ENCODE measurements around the gene AHRR. TPM values are rescaled to one million over a fixed set of nuclear protein-coding genes. Genes with fewer than 3 reads are reported as not detected.

Gene AHRR
- total and polyA plus RNA-seq, 2 experiments from 2014 or later: 0.27 to 1.8 TPM

- H3F3A ChIP-seq (replicated peaks; ENCODE audit: low read depth): no peaks in the 10 kb centered on the region
- H2AFZ ChIP-seq: no peak overlapping the region
- H3K9me3 Mint-ChIP-seq: no peaks in the 10 kb centered on the region
- H3K4me1 ChIP-seq (ENCODE audit: insufficient read depth): no peaks in the 10 kb centered on the region
- H3K27ac Mint-ChIP-seq: no peak overlapping the region
- no peak overlapping the region for H3K4me3 Mint-ChIP-seq
- H3K4me1 Mint-ChIP-seq: peaks cover 6% of the 10 kb centered on the region; the same call in 2 of the 3 replicates
- DNase-seq (ENCODE audit: low spot score) (no peak), ATAC-seq (no peak)
- no peaks in the 10 kb centered on the region for H3K79me2 ChIP-seq (replicated peaks; ENCODE audit: insufficient read depth)
- no peaks in the 10 kb centered on the region for H3K36me3 ChIP-seq (ENCODE audit: insufficient read depth)
- no peak overlapping the region for H3K27ac ChIP-seq (ENCODE audit: low read depth)
- TF ChIP-seq ZNF331 (CRISPR knock-in tag; IDR thresholded peaks at IDR 0.05; ENCODE audit: low read depth): no peak
- no peak for TF ChIP-seq JUNB (IDR thresholded peaks at IDR 0.05; ENCODE audit: unreplicated experiment)
- TF ChIP-seq ZNF462 (CRISPR knock-in tag; IDR thresholded peaks at IDR 0.05): no peak
- no peak for TF ChIP-seq STAT1 (IDR thresholded peaks at IDR 0.05; ENCODE audit: unreplicated experiment)
- TF ChIP-seq CREB1 (CRISPR knock-in tag; IDR thresholded peaks at IDR 0.05; ENCODE audit: low read depth): no peak
- TF ChIP-seq NANOG (IDR thresholded peaks at IDR 0.05; ENCODE audit: borderline replicate concordance): no peak
- TF ChIP-seq REST (IDR thresholded peaks at IDR 0.05; ENCODE audit: unreplicated experiment): no peak
- no peak for TF ChIP-seq CTCF (conservative IDR thresholded peaks at IDR 0.05; ENCODE audit: low read depth in 2 of 2)
- no peak for TF ChIP-seq ZNF114 (CRISPR knock-in tag; IDR thresholded peaks at IDR 0.05)
- no peak for TF ChIP-seq POLR2AphosphoS5 (IDR thresholded peaks at IDR 0.05; ENCODE audit: low read depth)
- TF ChIP-seq EZH2phosphoT487 (IDR thresholded peaks at IDR 0.05; ENCODE audit: unreplicated experiment): no peak
- no peak for TF ChIP-seq EZH2 (IDR thresholded peaks at IDR 0.05; ENCODE audit: low read depth, unreplicated experiment)
- no peak for TF ChIP-seq ETS1 (IDR thresholded peaks at IDR 0.05)
- no peaks in the 10 kb centered on the region for H4K20me1 ChIP-seq (replicated peaks; ENCODE audit: insufficient read depth)
- no peaks in the 10 kb centered on the region for H3K36me3 Mint-ChIP-seq (ENCODE audit: low read depth)
- no peaks in the 10 kb centered on the region for H3K9me2 ChIP-seq (ENCODE audit: insufficient read depth)
- H3K27me3 Mint-ChIP-seq (ENCODE audit: insufficient read depth, low read depth, poor library complexity): no peaks in the 10 kb centered on the region
- no peak overlapping the region for H3K4me3 ChIP-seq
- no peaks in the 10 kb centered on the region for H3K27me3 ChIP-seq (ENCODE audit: insufficient read depth)
- H3K4me2 ChIP-seq: no peak overlapping the region
Measured at GRCh38 chr5:335740-336038, 14.2 kb downstream of the AHRR start.
